HG03025 (cell line): ENCODE results near the gene MATK.
"Not testable (repeated sequence)": the region's sequence is repeated elsewhere in the genome, so short reads cannot be mapped to it uniquely, and the experiment has no call there.

Experiments used
- ATAC-seq: cut with Tn5 transposase; IDR thresholded peaks from one replicate; pipeline ENCODE4 v1.9.1; 2021; ENCODE audit warnings: mild to moderate bottlenecking, moderate library complexity; ENCODE audit not compliant: unreplicated experiment, low FRiP score

MATK gene

DNA sequence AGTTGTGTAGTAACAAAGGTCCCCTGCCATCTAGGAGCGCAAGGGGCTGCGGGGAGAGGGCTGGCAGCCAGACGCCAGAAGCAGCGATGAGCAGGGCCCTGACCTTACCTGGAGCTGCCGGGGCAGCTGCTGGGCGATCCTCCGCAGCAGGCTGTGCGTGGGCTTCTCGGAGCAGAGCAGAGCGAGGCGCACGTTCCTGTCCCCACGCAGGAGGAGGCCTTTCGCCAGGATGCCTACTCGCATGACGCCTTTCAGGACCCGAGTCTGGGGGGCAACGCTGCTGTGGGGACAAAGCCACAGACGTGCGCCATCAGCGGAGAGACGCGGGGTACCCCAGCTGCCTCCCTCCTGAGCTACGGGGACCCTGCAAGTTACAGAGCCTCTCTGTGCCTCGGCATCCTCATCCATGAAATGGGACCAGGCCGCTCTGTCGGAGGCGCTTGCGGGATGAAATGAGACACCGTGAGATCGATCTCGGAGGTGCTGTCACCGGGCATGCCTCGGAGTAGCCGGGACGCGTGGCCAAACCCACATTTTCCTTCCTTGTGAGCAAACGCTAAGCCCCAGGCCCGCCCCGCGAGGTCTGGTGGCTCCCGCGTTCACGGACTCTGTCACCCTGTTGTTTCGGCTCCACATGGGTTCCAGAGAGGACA lies 30.5 kb upstream of the MATK start:
- ATAC-seq, result no peak

- not testable (repeated sequence) for ATAC-seq
These were observed 30.0 kb upstream of the MATK start for GRCh38 chr19:3816148-3816547.

GRCh38 chr19:3814648-3815047 lies 28.5 kb upstream of the MATK start:
- no peak for ATAC-seq

GRCh38 chr19:3813473-3814392 lies 27.6 kb upstream of the MATK start:
- ATAC-seq, result no peak

GRCh38 chr19:3810708-3811355 lies 24.7 kb upstream of the MATK start:
- no peak for ATAC-seq

GRCh38 chr19:3809881-3810707 lies 23.9 kb upstream of the MATK start:
- no peak for ATAC-seq

GRCh38 chr19:3808420-3809143 lies 22.4 kb upstream of the MATK start:
- ATAC-seq, result no peak

GRCh38 chr19:3807574-3808354 lies 21.6 kb upstream of the MATK start:
- no peak for ATAC-seq

DNA sequence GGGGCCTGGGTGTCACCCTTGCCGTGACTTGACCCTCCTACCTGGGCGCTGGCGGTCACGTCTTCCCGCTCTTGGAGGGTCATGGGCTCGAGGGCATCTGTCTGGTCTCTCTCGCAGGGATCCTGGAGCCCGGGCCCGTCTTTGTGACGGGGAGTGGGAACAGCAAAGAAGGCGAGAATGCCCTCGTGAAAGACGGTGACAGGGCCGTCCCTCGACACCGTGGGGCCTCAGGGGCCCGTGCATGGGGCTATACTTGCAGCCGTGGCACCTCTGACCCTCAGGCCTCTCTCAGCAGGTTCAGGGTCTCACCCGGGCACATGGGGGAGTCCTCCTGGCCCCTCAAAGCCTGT lies 20.9 kb upstream of the MATK start:
- no peak for ATAC-seq

GRCh38 chr19:3805859-3806258 lies 19.7 kb upstream of the MATK start:
- ATAC-seq, result no peak

DNA sequence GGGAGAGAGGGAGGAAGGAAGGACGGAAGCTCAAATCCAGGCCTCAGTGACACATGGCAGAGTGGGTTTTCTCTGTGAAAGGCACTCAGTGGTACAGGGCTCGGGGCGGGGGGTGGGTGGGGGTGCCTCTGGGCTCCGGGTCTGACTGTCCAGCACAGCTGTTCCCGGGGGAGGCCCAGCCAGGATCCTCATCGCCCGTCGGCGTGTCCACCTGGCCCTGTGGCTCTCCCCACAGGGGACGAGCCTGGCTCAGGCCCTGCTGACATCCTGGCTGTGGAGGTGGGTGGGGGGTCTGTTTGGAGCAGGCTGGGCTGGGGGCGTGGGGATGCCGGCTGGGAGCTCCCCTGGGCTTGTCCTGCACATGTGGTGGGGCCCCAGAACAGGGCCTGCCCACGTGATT lies 18.2 kb upstream of the MATK start:
- ATAC-seq, result no peak

GRCh38 chr19:3803986-3804385 lies 17.8 kb upstream of the MATK start:
- no peak for ATAC-seq

DNA sequence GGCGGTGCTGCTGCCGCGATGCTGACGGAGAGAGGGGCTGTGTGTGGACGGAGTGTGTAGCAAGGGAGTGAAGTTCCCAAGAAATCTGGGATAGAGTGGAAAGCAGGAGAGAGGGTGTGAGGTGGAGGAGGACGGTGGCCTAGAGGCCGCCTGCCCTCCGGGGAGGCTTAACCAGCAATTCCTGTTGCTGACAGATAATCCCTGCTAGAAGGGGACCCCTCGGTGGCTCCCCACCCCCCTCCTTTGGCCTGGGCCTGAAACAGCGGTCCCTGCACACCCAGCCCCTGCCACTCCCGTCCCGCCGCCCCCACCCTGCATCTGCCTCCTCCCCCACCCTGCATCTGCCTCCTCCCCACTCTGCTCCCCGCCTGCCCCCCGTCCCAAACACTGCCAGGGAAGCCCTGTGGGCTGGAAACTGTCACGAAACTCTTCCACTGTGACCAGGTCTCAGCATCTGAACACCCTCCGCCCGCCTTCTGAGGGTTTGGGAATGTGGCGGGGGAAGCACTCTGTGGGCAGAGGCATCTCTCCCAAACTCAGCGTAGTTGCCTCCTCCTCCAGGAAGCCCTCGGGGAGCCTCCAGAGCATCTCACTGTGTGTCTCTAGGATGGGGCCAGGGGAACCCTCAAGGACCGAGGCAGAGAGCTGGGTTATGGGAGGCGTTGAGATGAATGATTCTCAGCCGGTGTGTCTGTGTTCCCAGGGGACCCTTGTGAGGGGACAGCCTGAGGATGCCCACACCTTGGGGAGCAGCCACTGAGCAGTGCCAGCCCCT lies 17.1 kb upstream of the MATK start:
- ATAC-seq, result no peak

DNA sequence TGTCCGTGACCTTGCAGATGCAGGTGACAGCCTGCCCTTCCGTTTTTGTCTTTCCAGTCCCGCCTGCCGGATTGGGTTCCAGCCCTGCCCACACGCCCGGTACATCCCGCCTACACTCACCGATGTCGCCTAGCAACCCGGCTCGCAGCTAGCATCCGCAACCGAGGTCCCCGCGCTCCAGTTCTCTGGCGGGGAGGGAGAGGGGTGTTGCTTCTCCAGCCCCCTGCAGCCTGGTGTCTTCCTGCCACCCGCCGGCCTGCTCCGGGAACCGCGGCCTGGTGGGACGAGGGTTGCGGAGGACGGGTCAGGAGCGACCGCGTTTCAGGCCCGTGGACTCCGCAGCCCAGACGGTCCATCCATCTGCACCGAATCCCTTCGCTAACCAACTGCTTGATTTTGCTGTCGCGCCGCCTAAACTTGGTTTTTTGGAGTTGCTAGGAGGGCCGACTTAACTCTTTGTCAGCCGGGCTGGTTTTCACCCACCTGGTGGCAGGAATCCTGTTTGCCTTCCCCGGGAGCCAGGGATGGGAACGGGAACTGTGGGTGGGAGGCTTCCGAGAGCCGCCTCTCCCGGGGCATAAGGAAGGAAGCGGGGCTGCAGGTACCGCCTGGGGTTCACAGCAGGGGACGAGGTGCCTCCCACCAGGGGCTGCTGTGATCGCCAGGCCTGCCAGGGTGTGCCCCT lies 15.4 kb upstream of the MATK start:
- ATAC-seq, result no peak

DNA sequence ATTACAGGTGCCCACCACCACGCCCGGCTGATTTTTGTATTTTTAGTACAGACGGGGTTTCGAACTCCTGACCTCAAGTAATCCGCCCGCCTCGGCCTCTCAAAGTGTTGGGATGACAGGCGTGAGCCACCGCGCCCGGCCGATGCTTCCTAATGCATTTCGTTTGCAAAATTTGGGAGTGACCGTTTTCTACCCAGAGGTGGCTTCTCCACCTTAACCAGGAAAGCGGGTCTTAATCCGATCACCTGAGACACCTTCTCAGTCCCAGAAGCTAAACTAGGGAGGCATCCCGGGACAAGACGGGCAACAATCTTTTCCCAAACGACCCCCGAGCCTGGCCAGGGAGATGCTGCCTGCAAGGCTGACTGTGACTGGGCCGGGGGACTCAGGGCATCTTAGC lies 14.8 kb upstream of the MATK start:
- no peak for ATAC-seq

DNA sequence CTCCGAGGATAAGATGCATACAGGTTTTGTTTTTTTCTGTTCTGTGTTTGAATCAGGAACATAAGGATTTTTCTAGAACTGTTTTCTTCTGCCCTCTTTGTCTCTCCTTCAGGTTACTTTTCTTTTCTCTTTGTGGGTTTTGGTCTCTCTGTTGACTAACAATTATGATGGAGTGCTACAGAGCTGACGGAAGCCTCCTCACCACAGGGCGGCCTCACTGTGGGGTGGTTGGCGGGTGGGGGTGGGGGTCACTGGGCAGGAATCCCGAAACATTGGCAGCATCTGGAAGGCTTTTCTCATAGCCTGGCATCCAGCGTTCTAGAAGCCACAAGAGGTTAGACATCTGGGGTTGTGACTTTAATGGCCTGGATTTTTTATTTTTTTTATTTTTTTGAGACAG lies 12.0 kb upstream of the MATK start:
- ATAC-seq, result no peak

GRCh38 chr19:3796358-3796757 lies 10.2 kb upstream of the MATK start:
- ATAC-seq, result no peak

GRCh38 chr19:3793799-3794198 lies 7.6 kb upstream of the MATK start:
- ATAC-seq, result no peak
